ENCODE data around the gene UNC5A.

DNA sequence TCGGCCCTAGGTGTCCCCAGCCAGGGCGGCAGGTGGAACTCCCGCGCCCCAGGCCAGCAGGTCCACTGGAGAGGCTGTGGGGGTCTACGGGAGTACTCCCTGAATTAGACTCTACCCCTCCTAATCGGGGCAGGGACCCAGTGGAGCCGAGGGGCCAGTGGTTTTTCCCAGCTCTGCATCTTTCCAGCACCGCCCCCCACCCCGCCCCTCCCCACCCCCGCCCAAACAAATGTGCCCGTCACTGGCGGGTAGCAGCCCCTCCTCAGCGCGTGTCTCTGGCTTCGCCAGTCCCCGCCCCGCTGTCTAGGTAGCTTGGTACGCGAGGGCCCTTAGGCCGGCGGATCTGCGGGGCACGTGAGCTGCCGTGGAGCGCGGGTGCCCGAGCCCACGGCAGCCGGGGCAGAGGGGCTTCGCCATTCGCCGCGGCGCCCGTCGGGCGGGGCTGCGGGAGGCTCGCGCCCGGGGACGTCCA, 7.0 kb downstream of the UNC5A start:
- no peak for TF ChIP-seq POLR2A (IDR thresholded peaks at IDR 0.05)
- TF ChIP-seq, protein P1, sequence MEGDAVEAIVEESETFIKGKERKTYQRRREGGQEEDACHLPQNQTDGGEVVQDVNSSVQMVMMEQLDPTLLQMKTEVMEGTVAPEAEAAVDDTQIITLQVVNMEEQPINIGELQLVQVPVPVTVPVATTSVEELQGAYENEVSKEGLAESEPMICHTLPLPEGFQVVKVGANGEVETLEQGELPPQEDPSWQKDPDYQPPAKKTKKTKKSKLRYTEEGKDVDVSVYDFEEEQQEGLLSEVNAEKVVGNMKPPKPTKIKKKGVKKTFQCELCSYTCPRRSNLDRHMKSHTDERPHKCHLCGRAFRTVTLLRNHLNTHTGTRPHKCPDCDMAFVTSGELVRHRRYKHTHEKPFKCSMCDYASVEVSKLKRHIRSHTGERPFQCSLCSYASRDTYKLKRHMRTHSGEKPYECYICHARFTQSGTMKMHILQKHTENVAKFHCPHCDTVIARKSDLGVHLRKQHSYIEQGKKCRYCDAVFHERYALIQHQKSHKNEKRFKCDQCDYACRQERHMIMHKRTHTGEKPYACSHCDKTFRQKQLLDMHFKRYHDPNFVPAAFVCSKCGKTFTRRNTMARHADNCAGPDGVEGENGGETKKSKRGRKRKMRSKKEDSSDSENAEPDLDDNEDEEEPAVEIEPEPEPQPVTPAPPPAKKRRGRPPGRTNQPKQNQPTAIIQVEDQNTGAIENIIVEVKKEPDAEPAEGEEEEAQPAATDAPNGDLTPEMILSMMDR (IDR thresholded peaks at IDR 0.05), result no peak

Data from heart left ventricle (tissue), 13 donors.